ENCODE measurements around the gene STIMATE.

- TF ChIP-seq CTCF (conservative IDR thresholded peaks at IDR 0.05; ENCODE audit: low read length) (no peak), EZH2phosphoT487 (IDR thresholded peaks at IDR 0.05; ENCODE audit: borderline replicate concordance, low read depth, low read length) (no peak)
These were observed 67.4 kb downstream of the STIMATE start for GRCh38 chr3:52829906-52830463.

Data from OCI-LY7 (cell line).